Body of pancreas (tissue), 4 donors: ENCODE data around the gene PRRC2A. TPM values are rescaled to one million over a fixed set of nuclear protein-coding genes. Genes with fewer than 3 reads are reported as not detected.

Experiments used
- ATAC-seq: fragments of 150-250 bp; one replicate; pipeline ENCODE4 v1.9.1; 2016
- DNase-seq, 4 donors: peaks; one replicate each; pipeline ENCODE4 v3.0.0-alpha.2; 2019
- H3K27ac ChIP-seq, 4 donors: fragments of 200-600 bp; sonication (generic); 1 replicate in 3 of 4; 2 replicates in 1 of 4; pipeline versions ENCODE4 v1.5.1 to v1.6.1; 2016 to 2019; ENCODE audit warnings: mild to moderate bottlenecking in 1 of 4, mixed read lengths in 1 of 4, moderate library complexity in 1 of 4
- H3K27me3 ChIP-seq, 2 donors: fragments of 200-600 bp; sonication (generic); one replicate each; pipeline ENCODE4 v1.6.0; 2016; ENCODE audit warnings: mild to moderate bottlenecking in 1 of 2
- H3K36me3 ChIP-seq, 2 donors: fragments of 200-600 bp; sonication (generic); replicated peaks in 1 of 2; 2 replicates each; pipeline ENCODE4 v1.5.1; 2016; ENCODE audit warnings: low read depth in 2 of 2; ENCODE audit not compliant: insufficient read depth in 1 of 2
- H3K4me1 ChIP-seq: fragments of 200-600 bp; sonication (generic); one replicate; pipeline ENCODE4 v1.6.0; 2016
- H3K4me3 ChIP-seq, 2 donors: fragments of 200-600 bp; sonication (generic); 1 replicate in 1 of 2; 2 replicates in 1 of 2; pipeline ENCODE4 v1.5.1; 2016 to 2019
- H3K9me3 ChIP-seq, 3 donors: fragments of 200-600 bp; sonication (generic); 1 replicate in 2 of 3; 2 replicates in 1 of 3; pipeline ENCODE4 v1.5.1; 2016
- POLR2A ChIP-seq, 3 donors: fragments of 450-650 bp; IDR thresholded peaks; one replicate each; pipeline ENCODE4 v1.6.1; 2016; ENCODE audit warnings: antibody characterized with exemption in 3 of 3, mild to moderate bottlenecking in 2 of 3
- WGBS, 2 donors: methylation state at CpG; one replicate each; pipeline ENCODE4 v1.1.5; 2017; 5-methylcytosine and 5-hydroxymethylcytosine counted together
- intact Hi-C: fragments of 100-400 bp; cut with DNase I; formaldehyde crosslinking; loops from one replicate; pipeline ENCODE4 v1.15.1; 2023
- total RNA-seq, 2 donors: library from RNA; depleted of rRNA; stranded (reverse); fragments of >200 nt; gene quantifications; one replicate each; pipeline ENCODE4 v1.1.0, GENCODE V29; 2016
- TF ChIP-seq, protein P1 (sequence below), 7 experiments: fragments of 450-650 bp in 4 of 7; fragments of 200-600 bp in 3 of 7; sonication (generic) in 3 of 7; IDR thresholded peaks; one replicate each; pipeline ENCODE4 v1.5.1; 2016 to 2019; ENCODE audit warnings: antibody characterized with exemption in 7 of 7

Gene PRRC2A
- total RNA-seq, 2 donors from 2014 or later = 48.8 to 57.4 TPM

DNA sequence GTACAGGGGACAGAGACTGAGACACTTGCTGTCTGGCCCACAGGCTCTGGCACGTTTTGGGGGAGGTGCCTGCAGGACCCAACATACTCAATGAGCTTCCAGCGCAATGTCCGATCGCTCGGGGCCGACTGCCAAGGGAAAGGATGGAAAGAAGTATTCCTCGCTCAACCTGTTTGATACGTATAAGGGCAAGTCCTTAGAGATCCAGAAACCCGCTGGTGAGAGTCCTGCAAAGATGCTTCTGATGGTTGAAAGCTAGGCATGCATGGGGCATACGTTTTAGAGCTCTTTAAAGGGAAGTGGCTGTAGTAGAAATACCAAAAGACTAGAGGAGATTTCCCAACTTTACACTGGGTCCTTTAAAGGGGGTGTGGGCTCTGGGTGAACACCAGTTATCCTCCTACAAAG lies 2.2 kb downstream of the PRRC2A start:
- 29 to 38% methylated on average over 10 of the region's 10 CpGs for WGBS, 2 donors
- H3K4me1 ChIP-seq = peaks cover 23% of the 10 kb centered on the region
- peak overlapping the region in 3 of 4 donors; percentile 97 to 99 (median 98) for H3K27ac ChIP-seq
- H3K36me3 ChIP-seq = peaks cover 17 to 36% of the 10 kb centered on the region in 2 donors
- intact Hi-C loops = no loop called here
- TF ChIP-seq POLR2A (IDR thresholded peaks at IDR 0.05) = no peak
- TF ChIP-seq, protein P1, sequence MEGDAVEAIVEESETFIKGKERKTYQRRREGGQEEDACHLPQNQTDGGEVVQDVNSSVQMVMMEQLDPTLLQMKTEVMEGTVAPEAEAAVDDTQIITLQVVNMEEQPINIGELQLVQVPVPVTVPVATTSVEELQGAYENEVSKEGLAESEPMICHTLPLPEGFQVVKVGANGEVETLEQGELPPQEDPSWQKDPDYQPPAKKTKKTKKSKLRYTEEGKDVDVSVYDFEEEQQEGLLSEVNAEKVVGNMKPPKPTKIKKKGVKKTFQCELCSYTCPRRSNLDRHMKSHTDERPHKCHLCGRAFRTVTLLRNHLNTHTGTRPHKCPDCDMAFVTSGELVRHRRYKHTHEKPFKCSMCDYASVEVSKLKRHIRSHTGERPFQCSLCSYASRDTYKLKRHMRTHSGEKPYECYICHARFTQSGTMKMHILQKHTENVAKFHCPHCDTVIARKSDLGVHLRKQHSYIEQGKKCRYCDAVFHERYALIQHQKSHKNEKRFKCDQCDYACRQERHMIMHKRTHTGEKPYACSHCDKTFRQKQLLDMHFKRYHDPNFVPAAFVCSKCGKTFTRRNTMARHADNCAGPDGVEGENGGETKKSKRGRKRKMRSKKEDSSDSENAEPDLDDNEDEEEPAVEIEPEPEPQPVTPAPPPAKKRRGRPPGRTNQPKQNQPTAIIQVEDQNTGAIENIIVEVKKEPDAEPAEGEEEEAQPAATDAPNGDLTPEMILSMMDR (IDR thresholded peaks at IDR 0.05) = no peak
- ATAC-seq = no peak
- H3K9me3 ChIP-seq = no peaks in the 10 kb centered on the region
- DNase-seq = peak in 3 of 4 donors; percentile 35 to 53 (median 47)
- no peaks in the 10 kb centered on the region for H3K27me3 ChIP-seq
- H3K4me3 ChIP-seq = no peak overlapping the region

DNA sequence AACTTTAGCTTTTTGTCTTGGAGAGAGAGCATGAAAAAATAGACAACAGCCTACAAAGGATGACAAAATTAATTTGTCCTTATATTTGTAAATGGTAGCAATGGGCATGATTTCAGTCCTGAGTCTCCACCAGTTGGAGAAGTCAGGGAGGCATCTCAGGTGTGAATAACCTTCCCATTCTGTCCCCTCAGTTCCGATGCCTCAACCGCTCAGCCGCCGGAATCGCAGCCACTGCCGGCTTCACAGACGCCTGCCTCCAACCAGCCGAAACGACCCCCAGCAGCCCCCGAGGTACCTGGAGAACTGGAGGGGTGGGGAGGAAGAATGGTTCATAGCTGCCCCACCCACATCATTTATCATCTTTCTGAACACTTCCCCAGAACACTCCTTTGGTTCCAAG lies 3.6 kb downstream of the PRRC2A start:
- intact Hi-C loops = no loop called here
- no peak overlapping the region for H3K4me3 ChIP-seq
- peaks cover 23% of the 10 kb centered on the region for H3K4me1 ChIP-seq
- no peak overlapping the region for H3K27ac ChIP-seq
- DNase-seq = no peak
- no peak for TF ChIP-seq POLR2A (IDR thresholded peaks at IDR 0.05)
- TF ChIP-seq, protein P1 (IDR thresholded peaks at IDR 0.05) = no peak
- no peaks in the 10 kb centered on the region for H3K9me3 ChIP-seq
- ATAC-seq = no peak
- WGBS, 2 donors = 86 to 88% methylated on average over 10 of the region's 10 CpGs
- peaks cover 22 to 47% of the 10 kb centered on the region in 2 donors for H3K36me3 ChIP-seq
- H3K27me3 ChIP-seq = no peaks in the 10 kb centered on the region

GRCh38 chr6:31626952-31627351 lies 6.4 kb downstream of the PRRC2A start:
- no peak for TF ChIP-seq POLR2A (IDR thresholded peaks at IDR 0.05)
- TF ChIP-seq, protein P1 (IDR thresholded peaks at IDR 0.05) = no peak
- Histone ChIP-seq H3K27ac (no peak overlapping the region), H3K9me3 (no peaks in the 10 kb centered on the region), H3K4me3 (no peak overlapping the region), H3K27me3 (no peaks in the 10 kb centered on the region), H3K4me1 (peaks cover 11% of the 10 kb centered on the region), H3K36me3 (peaks cover 31 to 73% of the 10 kb centered on the region in 2 donors)
- no peak for DNase-seq
- 83 to 94% methylated on average over 6 to 10 of the region's 10 CpGs for WGBS, 2 donors
- no peak for ATAC-seq
- intact Hi-C loops = no loop called here

GRCh38 chr6:31627690-31628287 lies 7.3 kb downstream of the PRRC2A start:
- H3K4me3 ChIP-seq = no peak overlapping the region
- ATAC-seq = no peak
- H3K36me3 ChIP-seq = peaks cover 31 to 77% of the 10 kb centered on the region in 2 donors
- intact Hi-C loops = no loop called here
- TF ChIP-seq, protein P1 (IDR thresholded peaks at IDR 0.05) = no peak
- no peak for TF ChIP-seq POLR2A (IDR thresholded peaks at IDR 0.05)
- H3K9me3 ChIP-seq = no peaks in the 10 kb centered on the region
- no peaks in the 10 kb centered on the region for H3K27me3 ChIP-seq
- peaks cover 2% of the 10 kb centered on the region for H3K4me1 ChIP-seq
- H3K27ac ChIP-seq = no peak overlapping the region
- no peak for DNase-seq
- WGBS, 2 donors = 95 to 98% methylated on average over 17 to 19 of the region's 19 CpGs

DNA sequence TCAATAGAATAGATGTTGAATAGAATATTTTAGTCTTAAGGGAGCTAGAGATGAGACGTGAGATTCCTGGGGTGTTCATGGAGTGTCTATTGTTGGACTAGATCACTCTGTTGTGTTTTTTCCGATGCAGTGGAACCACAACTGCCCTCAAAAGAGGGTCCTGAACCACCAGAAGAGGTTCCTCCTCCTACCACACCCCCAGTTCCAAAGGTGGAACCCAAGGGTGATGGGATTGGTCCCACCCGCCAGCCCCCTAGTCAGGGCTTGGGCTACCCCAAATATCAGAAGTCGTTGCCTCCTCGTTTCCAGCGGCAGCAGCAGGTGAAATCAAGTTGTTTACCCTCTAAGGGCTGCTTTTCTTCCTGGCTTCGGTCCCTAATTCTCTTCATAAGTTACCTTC lies 8.5 kb downstream of the PRRC2A start:
- Histone ChIP-seq H3K4me3 (no peak overlapping the region), H3K9me3 (no peaks in the 10 kb centered on the region), H3K36me3 (peaks cover 31 to 71% of the 10 kb centered on the region in 2 donors), H3K4me1 (no peaks in the 10 kb centered on the region), H3K27ac (no peak overlapping the region), H3K27me3 (no peaks in the 10 kb centered on the region)
- ATAC-seq = no peak
- no peak for DNase-seq
- WGBS, 2 donors = 93 to 96% methylated on average over 7 of the region's 7 CpGs
- intact Hi-C loops = no loop called here
- TF ChIP-seq POLR2A (IDR thresholded peaks at IDR 0.05) = no peak
- TF ChIP-seq, protein P1 (IDR thresholded peaks at IDR 0.05) = no peak
